ENCODE results near the gene TIMM22. TPM values are rescaled to one million over a fixed set of nuclear protein-coding genes. Genes with fewer than 3 reads are reported as not detected.

Gene TIMM22
- total and polyA plus RNA-seq, 2 donors (not counting 1 experiment from before 2014, with no cell fraction given) = 4.1 to 9.5 TPM

- Histone ChIP-seq H4K20me1 (ENCODE audit: control insufficient read depth, insufficient read depth, low read length, poor library complexity, severe bottlenecking) (peaks cover 49% of the 10 kb centered on the region), H3K4me2 (replicated peaks; ENCODE audit: low read depth, low read length, poor library complexity, severe bottlenecking) (no peak overlapping the region), H3K4me1 (ENCODE audit: control insufficient read depth in 2 of 2, insufficient read depth in 2 of 2, low read length in 2 of 2) (no peaks in the 10 kb centered on the region), H3K79me2 (ENCODE audit: control insufficient read depth, insufficient read depth, low read length) (peaks cover 8% of the 10 kb centered on the region), H3K9me3 (ENCODE audit: control extremely low read depth in 1 of 3, control insufficient read depth in 2 of 3, insufficient read depth in 1 of 3, low read length in 2 of 3) (no peaks in the 10 kb centered on the region), H3K27me3 (replicated peaks in 1 of 4; ENCODE audit: control extremely low read depth in 1 of 4, control insufficient read depth in 3 of 4, insufficient read depth in 4 of 4, low read length in 3 of 4) (no peaks in the 10 kb centered on the region), H3K27ac (ENCODE audit: low read length in 2 of 2) (no peak overlapping the region), H3K36me3 (replicated peaks in 1 of 2; ENCODE audit: control extremely low read depth in 1 of 2, control insufficient read depth in 1 of 2, extremely low read depth in 1 of 2, insufficient read depth in 2 of 2, low read length in 1 of 2) (peaks cover 1 to 3% of the 10 kb centered on the region in 2 experiments), H3K9ac (ENCODE audit: low read length) (no peak overlapping the region), H2AFZ (ENCODE audit: insufficient read depth, low read depth, low read length, poor library complexity, severe bottlenecking) (no peak overlapping the region), H3K4me3 (ENCODE audit: control extremely low read depth in 1 of 5, extremely low read depth in 1 of 5, insufficient read depth in 1 of 5, low read depth in 2 of 5, low read length in 4 of 5) (no peak overlapping the region)
- Mint-ChIP-seq H3K27ac (no peak overlapping the region), H3K4me1 (no peaks in the 10 kb centered on the region), H3K4me3 (no peak overlapping the region), H3K27me3 (no peaks in the 10 kb centered on the region), H3K9me3 (ENCODE audit: insufficient read depth) (no peaks in the 10 kb centered on the region)
- ATAC-seq (ENCODE audit: low read depth) (no peak), DNase-seq (no peak)
- ChIA-PET CTCF (no interaction called here), POLR2A (interaction anchor here (0.6 kb wide), 1 partner anchor 560 kb away, joined by 3 read pairs; no protein-coding TSS in a partner anchor)
- intact Hi-C loops (cut with micrococcal nuclease) = no loop called here
- TF ChIP-seq EZH2 (IDR thresholded peaks at IDR 0.05; ENCODE audit: borderline replicate concordance, insufficient read depth, low read depth, low read length, poor library complexity, severe bottlenecking) (no peak), CTCF (IDR thresholded peaks at IDR 0.05) (no peak)
- WGBS (ENCODE audit: insufficient coverage) = 96% methylated on average over 16 of the region's 17 CpGs
These were observed 24.2 kb downstream of the TIMM22 start for GRCh38 chr17:1021147-1021546.

- H3K27ac ChIP-seq (ENCODE audit: low read length in 2 of 2) = no peak overlapping the region
- CTCF ChIA-PET = no interaction called here
- no peak for ATAC-seq (ENCODE audit: low read depth)
These were observed 25.5 kb downstream of the TIMM22 start for GRCh38 chr17:1022278-1023024.

More at GRCh38 chr17:1022278-1023024, 25.5 kb downstream of the TIMM22 start:
- Mint-ChIP-seq H3K4me3 (no peak overlapping the region), H3K27ac (no peak overlapping the region), H3K4me1 (no peaks in the 10 kb centered on the region), H3K27me3 (no peaks in the 10 kb centered on the region), H3K9me3 (ENCODE audit: insufficient read depth) (no peaks in the 10 kb centered on the region)
- no peak for DNase-seq
- Histone ChIP-seq H4K20me1 (ENCODE audit: control insufficient read depth, insufficient read depth, low read length, poor library complexity, severe bottlenecking) (peaks cover 53% of the 10 kb centered on the region), H3K4me3 (ENCODE audit: control extremely low read depth in 1 of 5, extremely low read depth in 1 of 5, insufficient read depth in 1 of 5, low read depth in 2 of 5, low read length in 4 of 5) (no peak overlapping the region), H3K9ac (ENCODE audit: low read length) (no peak overlapping the region), H2AFZ (ENCODE audit: insufficient read depth, low read depth, low read length, poor library complexity, severe bottlenecking) (no peak overlapping the region), H3K36me3 (replicated peaks in 1 of 2; ENCODE audit: control extremely low read depth in 1 of 2, control insufficient read depth in 1 of 2, extremely low read depth in 1 of 2, insufficient read depth in 2 of 2, low read length in 1 of 2) (peaks cover 1 to 3% of the 10 kb centered on the region in 2 experiments), H3K9me3 (ENCODE audit: control extremely low read depth in 1 of 3, control insufficient read depth in 2 of 3, insufficient read depth in 1 of 3, low read length in 2 of 3) (no peaks in the 10 kb centered on the region), H3K4me1 (ENCODE audit: control insufficient read depth in 2 of 2, insufficient read depth in 2 of 2, low read length in 2 of 2) (no peaks in the 10 kb centered on the region), H3K79me2 (ENCODE audit: control insufficient read depth, insufficient read depth, low read length) (peaks cover 8% of the 10 kb centered on the region), H3K4me2 (replicated peaks; ENCODE audit: low read depth, low read length, poor library complexity, severe bottlenecking) (no peak overlapping the region), H3K27me3 (replicated peaks in 1 of 4; ENCODE audit: control extremely low read depth in 1 of 4, control insufficient read depth in 3 of 4, insufficient read depth in 4 of 4, low read length in 3 of 4) (no peaks in the 10 kb centered on the region)
- 90% methylated on average over 30 of the region's 32 CpGs for WGBS (ENCODE audit: insufficient coverage)
- POLR2A ChIA-PET = no interaction called here
- no peak for TF ChIP-seq EZH2 (IDR thresholded peaks at IDR 0.05; ENCODE audit: borderline replicate concordance, insufficient read depth, low read depth, low read length, poor library complexity, severe bottlenecking)
- no peak for TF ChIP-seq CTCF (IDR thresholded peaks at IDR 0.05)
- intact Hi-C loops (cut with micrococcal nuclease) = no loop called here
